KOPT-K1 (cell line): ENCODE data around the gene GARNL3.

Experiments used
- H3K27ac ChIP-seq: fragments of 200-600 bp; sonication (generic); 2 replicates; pipeline ENCODE4 v1.5.1; 2016; ENCODE audit warnings: antibody characterized with exemption, mild to moderate bottlenecking, low read depth, low read length; ENCODE audit not compliant: poor library complexity, severe bottlenecking
- H3K36me3 ChIP-seq: fragments of 200-600 bp; sonication (generic); 2 replicates; pipeline ENCODE4 v1.5.1; 2017; ENCODE audit warnings: antibody characterized with exemption, mild to moderate bottlenecking, low read length, moderate library complexity; ENCODE audit not compliant: insufficient read depth
- H3K9me3 ChIP-seq: fragments of 200-600 bp; sonication (generic); 2 replicates; pipeline ENCODE4 v1.5.1; 2017; ENCODE audit warnings: antibody characterized with exemption, low read length, mild to moderate bottlenecking; ENCODE audit not compliant: insufficient read depth, poor library complexity, severe bottlenecking

GARNL3 gene

GRCh38 chr9:127264462-127265219 is at the start of gene GARNL3:
GARNL3 (plus strand) TSS chr9:127264774; CDS start chr9:127264878, 104 bp downstream.
- H3K27ac ChIP-seq: no peak within 1 kb of the TSS
- H3K9me3 ChIP-seq: no peaks in the 10 kb centered on the region
- no peaks in the 10 kb centered on the region for H3K36me3 ChIP-seq

- no peaks in the 10 kb centered on the region for H3K9me3 ChIP-seq
- H3K36me3 ChIP-seq: no peaks in the 10 kb centered on the region
- H3K27ac ChIP-seq: no peak overlapping the region
These were observed 49.0 kb upstream of the GARNL3 start for GRCh38 chr9:127215268-127216209.

DNA sequence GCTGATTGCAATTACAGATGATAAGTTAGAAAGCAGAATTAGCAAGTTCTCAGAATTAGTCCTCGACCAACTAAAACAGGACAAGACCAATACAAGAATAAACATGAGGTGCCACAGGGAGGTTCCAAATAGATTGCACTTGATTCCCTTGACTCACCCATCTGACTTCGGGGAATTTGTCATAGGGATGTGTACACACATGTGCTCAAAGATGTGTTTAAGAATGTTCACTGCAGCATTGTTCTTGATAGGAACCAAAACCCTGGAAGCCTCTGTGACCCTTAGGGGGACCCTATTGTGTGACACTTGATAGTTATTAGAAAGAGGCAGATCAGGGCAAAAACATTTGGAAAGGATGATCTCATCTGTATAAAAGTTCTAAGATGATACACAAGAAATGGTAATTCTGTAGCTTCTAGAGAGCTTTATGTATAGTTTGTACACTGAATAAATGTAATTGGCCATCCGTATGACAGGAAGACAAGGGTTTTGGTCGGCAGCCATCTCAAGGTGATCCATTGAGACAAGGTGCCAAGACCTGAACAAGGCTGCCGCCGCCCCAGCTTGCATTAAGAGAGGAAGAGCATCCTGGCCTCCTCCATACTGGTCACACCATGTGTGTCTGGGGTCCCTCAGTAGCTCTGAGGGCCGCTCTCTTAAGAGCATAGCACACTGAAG is 48.2 kb upstream of the GARNL3 start:
- Histone ChIP-seq H3K36me3 (no peaks in the 10 kb centered on the region), H3K9me3 (no peaks in the 10 kb centered on the region), H3K27ac (no peak overlapping the region)

- Histone ChIP-seq H3K9me3 (no peaks in the 10 kb centered on the region), H3K36me3 (no peaks in the 10 kb centered on the region), H3K27ac (no peak overlapping the region)
These were observed 47.7 kb upstream of the GARNL3 start for GRCh38 chr9:127216888-127217217.

DNA sequence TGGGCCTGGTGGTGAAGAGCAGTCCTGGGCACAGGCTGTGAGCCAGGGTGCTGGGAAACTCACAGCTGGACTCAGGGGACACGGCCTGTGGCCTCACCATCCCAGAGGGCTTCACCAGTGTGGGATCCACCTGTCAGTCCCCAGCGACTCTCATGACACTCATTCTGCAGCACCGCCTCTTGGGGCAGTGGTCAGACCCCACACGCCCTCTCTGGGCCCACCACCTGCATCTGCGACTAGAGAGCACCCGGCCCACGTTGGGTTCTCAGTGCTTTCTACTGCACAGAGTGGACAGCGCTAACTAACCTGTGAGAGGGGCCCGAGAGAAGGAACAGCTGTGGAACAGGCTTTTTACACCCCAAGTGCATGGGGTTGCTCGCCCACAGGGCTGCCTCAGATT is 45.8 kb upstream of the GARNL3 start:
- H3K27ac ChIP-seq: no peak overlapping the region
- no peaks in the 10 kb centered on the region for H3K36me3 ChIP-seq
- H3K9me3 ChIP-seq: no peaks in the 10 kb centered on the region

DNA sequence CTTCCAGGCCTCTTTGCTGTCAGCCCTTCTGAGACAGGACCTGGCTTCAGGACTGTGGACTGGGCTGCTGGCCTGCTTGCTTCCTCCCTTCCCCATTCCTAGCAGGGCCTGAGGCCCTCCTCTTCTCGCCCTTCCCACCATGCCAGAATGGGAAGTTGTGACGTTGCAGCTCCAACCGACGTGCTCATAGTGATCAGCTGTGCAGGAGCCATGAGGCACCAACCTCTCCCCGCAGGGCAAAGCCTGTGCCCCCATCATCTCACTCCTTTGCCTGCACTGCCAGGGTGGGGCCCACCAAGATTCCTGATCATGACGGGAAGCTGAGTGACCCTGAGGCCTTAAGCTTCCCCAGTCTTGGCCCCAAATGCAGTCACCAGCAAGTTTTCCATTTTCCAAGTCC is 45.1 kb upstream of the GARNL3 start:
- H3K27ac ChIP-seq: no peak overlapping the region
- no peaks in the 10 kb centered on the region for H3K36me3 ChIP-seq
- no peaks in the 10 kb centered on the region for H3K9me3 ChIP-seq

DNA sequence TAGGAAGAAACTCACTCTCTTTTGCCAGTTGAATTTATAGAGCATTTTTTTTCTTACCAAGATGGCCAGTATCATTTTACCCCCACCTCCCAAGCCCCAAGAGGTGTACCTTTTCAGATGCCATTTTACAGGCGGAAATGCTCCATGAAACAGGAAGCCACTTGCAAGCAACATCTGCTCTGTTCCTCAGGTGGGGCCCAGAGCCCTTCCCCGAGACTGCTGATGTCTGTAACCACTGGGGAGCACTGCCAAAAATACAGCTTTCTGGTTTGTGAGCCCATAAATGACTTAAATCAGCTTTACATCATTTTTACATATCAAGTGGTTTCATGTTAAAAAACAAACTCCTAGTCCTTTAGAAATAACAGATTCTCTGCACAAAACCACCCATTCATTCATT is 42.9 kb upstream of the GARNL3 start:
- Histone ChIP-seq H3K36me3 (no peaks in the 10 kb centered on the region), H3K9me3 (no peaks in the 10 kb centered on the region), H3K27ac (peak overlapping the region; percentile 33)

GRCh38 chr9:127222388-127223095 is 42.0 kb upstream of the GARNL3 start:
- peak overlapping the region; percentile 33 for H3K27ac ChIP-seq

DNA sequence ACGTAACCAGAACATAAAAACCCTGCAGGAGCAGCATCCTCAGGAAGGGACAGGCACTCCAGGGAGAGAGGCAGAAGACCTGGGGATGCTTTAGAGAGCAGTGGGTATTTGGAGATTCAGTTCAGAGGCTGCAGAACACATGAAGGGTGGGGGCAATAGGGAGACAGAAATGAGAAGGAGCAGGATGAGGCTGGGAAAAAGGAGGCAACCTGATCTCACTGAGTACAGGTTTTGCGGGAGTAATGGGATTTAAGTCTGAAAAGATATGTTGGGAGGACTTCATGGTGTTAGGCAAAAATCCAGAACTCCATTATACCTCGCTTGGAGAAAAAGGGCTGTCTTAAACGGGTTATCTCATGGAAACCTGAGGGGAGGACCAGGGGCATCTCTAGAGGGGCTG is 41.3 kb upstream of the GARNL3 start:
- H3K36me3 ChIP-seq: no peaks in the 10 kb centered on the region
- H3K9me3 ChIP-seq: no peaks in the 10 kb centered on the region

More at GRCh38 chr9:127222388-127223095, 42.0 kb upstream of the GARNL3 start:
- H3K9me3 ChIP-seq: no peaks in the 10 kb centered on the region
- no peaks in the 10 kb centered on the region for H3K36me3 ChIP-seq

GRCh38 chr9:127223810-127224177 is 40.8 kb upstream of the GARNL3 start:
- Histone ChIP-seq H3K9me3 (no peaks in the 10 kb centered on the region), H3K36me3 (no peaks in the 10 kb centered on the region), H3K27ac (no peak overlapping the region)

More for the DNA sequence above, 41.3 kb upstream of the GARNL3 start:
- no peak overlapping the region for H3K27ac ChIP-seq

- Histone ChIP-seq H3K27ac (no peak overlapping the region), H3K9me3 (no peaks in the 10 kb centered on the region), H3K36me3 (no peaks in the 10 kb centered on the region)
These were observed 40.2 kb upstream of the GARNL3 start for GRCh38 chr9:127224178-127224882.

DNA sequence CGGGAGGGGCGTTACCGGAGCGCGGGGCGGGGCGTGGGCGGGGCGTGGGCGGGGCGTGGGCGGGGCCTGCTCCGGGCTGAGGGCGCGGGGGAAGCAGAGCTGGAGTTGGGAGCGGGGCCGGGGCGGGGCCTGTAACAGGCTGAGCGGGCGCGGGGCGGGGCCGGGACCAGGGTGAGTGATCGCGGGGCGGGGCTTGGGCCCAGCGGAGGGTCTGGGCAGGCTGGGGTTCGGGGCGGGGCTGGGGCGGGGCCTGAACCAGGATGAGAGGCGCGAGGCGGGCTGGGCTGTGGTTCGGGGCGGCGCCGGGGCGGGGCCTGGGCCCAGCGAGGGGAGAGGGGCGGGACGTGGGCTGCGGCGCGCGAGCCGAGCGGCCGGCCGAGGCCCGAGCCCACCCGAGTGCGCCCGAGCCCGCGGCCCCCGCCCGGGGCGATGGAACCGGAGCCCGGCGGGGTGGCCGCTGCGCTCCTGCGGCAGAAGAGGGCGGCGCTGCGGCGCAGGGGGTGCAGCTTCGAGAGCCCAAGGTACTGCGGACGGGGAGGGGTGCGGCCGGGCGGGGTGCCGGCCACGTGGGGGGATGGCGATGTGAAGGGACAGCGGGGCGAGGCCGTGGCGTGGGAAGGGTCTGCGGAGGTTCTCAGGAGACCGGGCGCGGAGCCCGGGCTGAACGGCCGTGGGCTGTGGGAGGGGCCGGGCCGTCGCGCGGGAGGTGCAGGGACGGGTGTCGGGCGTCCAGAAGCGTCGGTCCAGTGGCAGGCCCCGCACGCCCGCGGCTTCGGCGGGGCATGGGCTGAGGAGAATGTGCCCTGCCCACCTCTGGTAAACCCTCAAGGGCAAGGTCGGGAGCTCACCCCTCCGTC is 39.5 kb upstream of the GARNL3 start:
- no peak overlapping the region for H3K27ac ChIP-seq
- no peaks in the 10 kb centered on the region for H3K9me3 ChIP-seq
- no peaks in the 10 kb centered on the region for H3K36me3 ChIP-seq

- Histone ChIP-seq H3K36me3 (no peaks in the 10 kb centered on the region), H3K27ac (no peak overlapping the region)
These were observed 38.6 kb upstream of the GARNL3 start for GRCh38 chr9:127225801-127226625.

More at GRCh38 chr9:127225801-127226625, 38.6 kb upstream of the GARNL3 start:
- H3K9me3 ChIP-seq: no peaks in the 10 kb centered on the region
